ENCODE data around the gene GNPTAB. TPM values are rescaled to one million over a fixed set of nuclear protein-coding genes. Genes with fewer than 3 reads are reported as not detected.

Gene GNPTAB
- total RNA-seq: 10 to 100 TPM; 27.1 to 91.6 (median 31.3) TPM

DNA sequence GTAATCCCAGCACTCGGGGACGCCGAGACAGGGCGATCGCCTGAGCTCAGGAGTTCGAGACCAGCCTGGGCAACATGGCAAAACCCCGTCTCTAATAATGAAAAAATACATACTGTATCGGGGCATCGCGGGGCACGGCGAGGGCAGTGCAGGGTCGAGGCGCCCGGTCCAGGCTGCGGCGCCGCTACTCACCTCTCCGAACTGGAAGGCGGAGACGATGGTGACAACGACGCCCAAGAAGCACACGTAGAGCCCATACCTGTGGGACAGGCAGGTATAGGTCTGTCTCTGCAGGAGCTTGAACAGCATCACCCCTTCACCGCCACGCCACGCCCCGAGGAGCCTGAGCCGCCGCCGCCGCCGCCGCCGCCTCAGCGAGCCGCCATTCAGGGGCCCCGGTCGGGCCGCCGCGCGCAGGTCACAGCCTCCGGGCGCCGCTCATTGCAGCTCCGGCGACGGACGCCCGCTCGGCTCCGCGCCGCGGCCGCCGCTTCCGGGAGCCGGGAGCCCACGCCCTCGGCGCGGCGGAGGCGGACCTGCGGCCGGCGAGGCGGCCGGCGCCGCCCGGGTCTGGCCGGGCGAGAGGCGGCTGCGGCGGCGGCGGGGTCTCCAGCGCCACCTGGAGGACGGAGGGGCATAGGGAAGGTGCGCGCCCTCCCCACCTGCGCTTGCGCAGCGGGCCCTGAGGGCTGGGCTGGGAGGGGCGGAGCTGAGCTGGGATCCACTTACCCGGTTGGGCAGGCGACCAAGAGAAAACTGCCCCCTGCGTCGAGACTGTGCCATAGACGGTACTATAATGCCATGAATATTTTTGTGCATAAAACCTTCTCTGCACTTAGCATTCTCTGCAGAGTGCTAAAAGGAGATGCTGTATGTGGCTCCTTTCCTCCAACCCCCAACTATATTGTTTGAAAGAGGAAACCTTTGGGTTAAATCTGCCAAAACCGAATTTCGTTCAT lies at the start of gene GNPTAB:
Gene GNPTAB, minus strand, starts transcription at position 593 of the 959 bp plus-strand sequence. Its CDS starts 284 bp downstream, at position 309.
- TF ChIP-seq POLR2A (IDR thresholded peaks at IDR 0.05): peak; percentile 16 to 87
- TF ChIP-seq, protein P1, sequence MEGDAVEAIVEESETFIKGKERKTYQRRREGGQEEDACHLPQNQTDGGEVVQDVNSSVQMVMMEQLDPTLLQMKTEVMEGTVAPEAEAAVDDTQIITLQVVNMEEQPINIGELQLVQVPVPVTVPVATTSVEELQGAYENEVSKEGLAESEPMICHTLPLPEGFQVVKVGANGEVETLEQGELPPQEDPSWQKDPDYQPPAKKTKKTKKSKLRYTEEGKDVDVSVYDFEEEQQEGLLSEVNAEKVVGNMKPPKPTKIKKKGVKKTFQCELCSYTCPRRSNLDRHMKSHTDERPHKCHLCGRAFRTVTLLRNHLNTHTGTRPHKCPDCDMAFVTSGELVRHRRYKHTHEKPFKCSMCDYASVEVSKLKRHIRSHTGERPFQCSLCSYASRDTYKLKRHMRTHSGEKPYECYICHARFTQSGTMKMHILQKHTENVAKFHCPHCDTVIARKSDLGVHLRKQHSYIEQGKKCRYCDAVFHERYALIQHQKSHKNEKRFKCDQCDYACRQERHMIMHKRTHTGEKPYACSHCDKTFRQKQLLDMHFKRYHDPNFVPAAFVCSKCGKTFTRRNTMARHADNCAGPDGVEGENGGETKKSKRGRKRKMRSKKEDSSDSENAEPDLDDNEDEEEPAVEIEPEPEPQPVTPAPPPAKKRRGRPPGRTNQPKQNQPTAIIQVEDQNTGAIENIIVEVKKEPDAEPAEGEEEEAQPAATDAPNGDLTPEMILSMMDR (IDR thresholded peaks at IDR 0.05): peak; percentile 78 to 98 (median 94)
- Histone ChIP-seq H3K36me3 (no peaks in the 10 kb centered on the region), H3K4me3 (peak within 1 kb of the TSS; percentile 77 to 93 (median 80)), H3K4me1 (peaks cover 0 to 20% (median 6%) of the 10 kb centered on the region in 4 donors), H3K9me3 (no peaks in the 10 kb centered on the region), H3K27ac (peak within 1 kb of the TSS; percentile 87 to 92 (median 87)), H3K27me3 (no peaks in the 10 kb centered on the region)
- peak; percentile 91 to 97 (median 97) for DNase-seq

DNA sequence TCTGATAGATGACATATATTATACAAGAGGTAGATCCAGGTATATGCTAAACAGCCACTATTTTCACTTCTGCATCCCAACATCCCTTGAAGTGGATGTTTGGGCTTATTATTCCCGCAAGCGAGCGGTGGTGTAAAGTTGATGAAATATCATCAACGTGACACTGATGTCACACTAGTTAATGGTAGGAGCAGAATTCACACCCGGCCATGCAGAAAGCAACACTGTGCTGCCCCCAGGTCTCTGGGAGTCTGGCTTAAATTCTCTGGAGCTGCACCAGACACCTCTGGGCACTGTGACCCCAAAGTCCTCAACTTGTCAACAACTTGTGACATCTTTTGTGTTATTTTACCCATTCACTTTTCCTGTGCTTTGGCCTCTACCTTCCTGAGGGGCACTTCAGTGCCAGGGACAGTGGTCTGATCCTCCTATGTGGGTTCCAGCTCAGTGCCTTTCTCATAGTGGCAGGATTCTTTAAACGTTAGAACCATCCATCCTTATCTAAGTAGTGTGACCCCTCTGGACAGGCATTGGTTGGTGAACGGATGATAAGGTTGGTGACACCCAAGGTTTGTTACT lies 47.6 kb upstream of the GNPTAB start:
- H3K27ac ChIP-seq: peak overlapping the region; percentile 84 to 94 (median 92)
- peak overlapping the region; percentile 65 to 87 (median 76) for H3K4me3 ChIP-seq
- H3K36me3 ChIP-seq: no peaks in the 10 kb centered on the region
- H3K4me1 ChIP-seq: peaks cover 0 to 6% (median 0%) of the 10 kb centered on the region in 4 donors
- no peak for TF ChIP-seq POLR2A (IDR thresholded peaks at IDR 0.05)
- TF ChIP-seq, protein P1 (IDR thresholded peaks at IDR 0.05): no peak
- DNase-seq: no peak
- H3K9me3 ChIP-seq: no peaks in the 10 kb centered on the region
- H3K27me3 ChIP-seq: no peaks in the 10 kb centered on the region

DNA sequence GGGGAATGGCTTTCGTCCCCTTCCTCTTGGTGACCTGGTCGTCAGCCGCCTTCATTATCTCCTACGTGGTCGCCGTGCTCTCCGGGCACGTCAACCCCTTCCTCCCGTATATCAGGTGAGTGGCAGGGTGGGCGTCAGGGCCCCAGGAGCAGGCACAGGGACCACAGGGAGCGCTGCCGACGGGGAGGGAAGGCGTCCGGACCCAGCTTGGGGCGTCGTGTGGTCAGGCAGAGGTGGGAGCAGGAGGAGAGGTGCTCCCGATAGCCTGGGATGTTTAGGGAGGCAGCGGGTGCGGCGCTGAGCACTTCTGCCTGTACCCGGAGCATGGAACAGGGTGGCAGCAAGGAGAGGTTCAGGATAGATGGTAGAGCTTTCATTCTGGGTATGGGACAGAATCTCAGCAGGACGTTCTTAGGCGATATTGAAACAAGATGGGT lies 47.1 kb upstream of the GNPTAB start:
- no peak for TF ChIP-seq POLR2A (IDR thresholded peaks at IDR 0.05)
- TF ChIP-seq, protein P1 (IDR thresholded peaks at IDR 0.05): no peak
- peak in 1 of 3 donors; percentile 37 for DNase-seq
- peaks cover 0 to 6% (median 0%) of the 10 kb centered on the region in 4 donors for H3K4me1 ChIP-seq
- H3K27me3 ChIP-seq: no peaks in the 10 kb centered on the region
- peak overlapping the region; percentile 84 to 94 (median 92) for H3K27ac ChIP-seq
- H3K36me3 ChIP-seq: no peaks in the 10 kb centered on the region
- H3K4me3 ChIP-seq: peak overlapping the region; percentile 65 to 87 (median 76)
- no peaks in the 10 kb centered on the region for H3K9me3 ChIP-seq

DNA sequence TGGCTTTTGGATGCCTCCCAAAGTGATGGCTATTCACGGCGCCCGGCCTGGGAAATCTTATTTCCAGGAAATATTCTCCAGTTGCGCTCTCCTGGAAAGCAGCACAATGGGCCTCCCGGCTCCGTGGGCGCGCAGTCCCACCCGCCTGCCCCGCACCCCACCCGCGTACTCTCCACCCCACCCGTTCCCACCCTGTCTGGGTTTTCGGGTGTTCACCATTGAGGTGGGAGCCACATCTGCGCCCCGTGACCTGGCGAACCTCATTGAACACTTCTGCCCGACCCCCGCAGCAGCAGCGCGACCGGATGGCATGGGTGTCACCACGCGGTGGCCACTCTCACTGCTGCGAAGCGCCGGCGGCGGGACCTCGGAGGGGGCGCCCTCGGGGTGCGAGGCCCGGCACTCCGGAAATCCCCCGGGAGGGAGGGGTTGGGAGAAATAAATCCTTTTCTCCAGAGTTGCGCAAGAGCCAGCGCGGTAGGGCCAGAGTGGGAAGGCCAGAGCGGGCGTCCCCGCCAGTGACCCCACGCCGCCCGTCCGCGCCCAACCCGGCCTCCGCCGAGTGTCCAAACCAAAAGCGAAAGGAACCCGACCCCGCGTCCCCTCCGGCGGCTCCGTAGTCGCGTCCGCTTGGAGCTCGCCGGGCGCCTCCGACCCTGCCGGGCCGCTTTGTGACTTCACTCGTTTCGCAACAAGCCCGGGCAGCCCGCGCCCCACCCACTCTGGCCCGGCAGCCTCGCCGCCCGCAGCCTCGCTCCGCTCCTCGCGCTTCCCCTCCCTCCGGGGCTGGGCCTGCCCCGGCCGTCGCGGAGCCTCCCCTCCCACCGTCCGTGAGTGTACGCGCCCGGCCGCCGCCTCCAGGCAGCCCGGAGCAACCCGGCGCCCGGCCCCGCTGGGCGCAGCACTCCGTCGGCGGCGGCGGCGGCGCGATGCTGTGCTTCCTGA lies 46.4 kb upstream of the GNPTAB start, which contains the start of gene DRAM1:
Gene DRAM1, plus strand, starts transcription at position 720 of the 945 bp plus-strand sequence. Its CDS starts 210 bp downstream, at position 930.
- H3K36me3 ChIP-seq: no peaks in the 10 kb centered on the region
- H3K4me3 ChIP-seq: peak within 1 kb of the TSS; percentile 65 to 87 (median 76)
- H3K27me3 ChIP-seq: no peaks in the 10 kb centered on the region
- H3K9me3 ChIP-seq: no peaks in the 10 kb centered on the region
- peak within 1 kb of the TSS; percentile 84 to 94 (median 92) for H3K27ac ChIP-seq
- TF ChIP-seq POLR2A (IDR thresholded peaks at IDR 0.05): peak; percentile 36 to 78
- TF ChIP-seq, protein P1 (IDR thresholded peaks at IDR 0.05): peak in 2 of 6 experiments; percentile 2 to 17
- H3K4me1 ChIP-seq: peaks cover 0 to 6% (median 0%) of the 10 kb centered on the region in 4 donors
- peak; percentile 77 to 95 (median 90) for DNase-seq
